ENCODE results near the gene CACNA2D2.

Gene CACNA2D2

GRCh38 chr3:50369012-50369670 is 134.3 kb downstream of the CACNA2D2 start:
- DNase-seq (ENCODE audit: extremely low read depth, low read depth) = no peak
- no peak overlapping the region for H3K4me3 ChIP-seq (replicated peaks; ENCODE audit: low read depth, low read length)
- no peak for TF ChIP-seq CTCF (IDR thresholded peaks at IDR 0.05; ENCODE audit: low read depth, low read length, missing control alignments)

- no peak overlapping the region; the same call in 1 of the 2 replicates for H3K4me3 ChIP-seq (replicated peaks; ENCODE audit: low read depth, low read length)
- TF ChIP-seq CTCF (IDR thresholded peaks at IDR 0.05; ENCODE audit: low read depth, low read length, missing control alignments) = no peak
- DNase-seq (ENCODE audit: extremely low read depth, low read depth) = no peak
Observed at GRCh38 chr3:50365842-50366220, 137.6 kb downstream of the CACNA2D2 start.

- peak overlapping the region; percentile 39 for H3K4me3 ChIP-seq (replicated peaks; ENCODE audit: low read depth, low read length)
- no peak for DNase-seq (ENCODE audit: extremely low read depth, low read depth)
- TF ChIP-seq CTCF (IDR thresholded peaks at IDR 0.05; ENCODE audit: low read depth, low read length, missing control alignments) = no peak
Observed at GRCh38 chr3:50365080-50365841, 138.2 kb downstream of the CACNA2D2 start.

GRCh38 chr3:50364573-50365079 is 138.8 kb downstream of the CACNA2D2 start:
- peak overlapping the region; percentile 39 for H3K4me3 ChIP-seq (replicated peaks; ENCODE audit: low read depth, low read length)
- no peak for TF ChIP-seq CTCF (IDR thresholded peaks at IDR 0.05; ENCODE audit: low read depth, low read length, missing control alignments)
- no peak for DNase-seq (ENCODE audit: extremely low read depth, low read depth)

- no peak for DNase-seq (ENCODE audit: extremely low read depth, low read depth)
- peak overlapping the region; percentile 85 for H3K4me3 ChIP-seq (replicated peaks; ENCODE audit: low read depth, low read length)
- no peak for TF ChIP-seq CTCF (IDR thresholded peaks at IDR 0.05; ENCODE audit: low read depth, low read length, missing control alignments)
Observed at GRCh38 chr3:50359760-50360110, 143.7 kb downstream of the CACNA2D2 start.

GRCh38 chr3:50358911-50359759 is 144.3 kb downstream of the CACNA2D2 start, which contains the start of gene TMEM115:
Gene TMEM115 (minus strand): TSS chr3:50359521. CDS start chr3:50359063, 458 bp downstream.
- TF ChIP-seq CTCF (IDR thresholded peaks at IDR 0.05; ENCODE audit: low read depth, low read length, missing control alignments) = no peak
- DNase-seq (ENCODE audit: extremely low read depth, low read depth) = peak; percentile 96
- H3K4me3 ChIP-seq (replicated peaks; ENCODE audit: low read depth, low read length) = peak within 1 kb of the TSS; percentile 85
